Esophagus mucosa (tissue), 1 donor: ENCODE results near the gene PCOLCE2. TPM values are rescaled to one million over a fixed set of nuclear protein-coding genes. Genes with fewer than 3 reads are reported as not detected.

Source experiments
- ATAC-seq: fragments of 200-7000 bp; cut with Tn5 transposase; one replicate; pipeline ENCODE4 v1.9.1; 2020
- total RNA-seq: library from RNA; stranded (reverse); gene quantifications from one replicate; pipeline ENCODE4 v1.2.4, GENCODE V29; 2023
- donor health status: DM: yes; HTN: yes; CAD: no.

Gene PCOLCE2
- total RNA-seq, 1 donor from 2014 or later, result 0.36 TPM

- ATAC-seq, result peak; percentile 52
Measured at GRCh38 chr3:142808103-142808917, 80.6 kb downstream of the PCOLCE2 start.

GRCh38 chr3:142802891-142803290 is 86.0 kb downstream of the PCOLCE2 start:
- ATAC-seq, result no peak

GRCh38 chr3:142801746-142802145 is 87.1 kb downstream of the PCOLCE2 start:
- no peak for ATAC-seq

DNA sequence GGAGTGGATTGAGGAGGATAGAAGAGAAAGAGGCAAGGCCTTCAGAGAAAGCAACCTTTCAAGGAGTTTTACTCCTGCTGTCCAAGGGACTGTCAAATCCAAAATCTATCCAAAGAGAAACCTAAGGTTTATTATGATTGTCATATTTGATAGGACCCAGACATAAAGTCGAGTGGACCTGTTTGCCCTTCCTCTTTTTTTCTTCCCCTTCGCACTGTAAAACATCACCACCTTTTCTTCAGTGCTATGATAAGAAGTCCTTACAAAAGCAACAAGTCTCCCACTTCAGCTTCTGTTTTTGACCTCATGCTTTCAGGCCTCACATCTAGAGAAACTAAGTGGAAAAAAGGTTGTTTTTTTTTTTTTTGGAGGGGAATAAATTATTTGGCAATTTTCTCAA is 92.1 kb downstream of the PCOLCE2 start:
- ATAC-seq, result no peak

DNA sequence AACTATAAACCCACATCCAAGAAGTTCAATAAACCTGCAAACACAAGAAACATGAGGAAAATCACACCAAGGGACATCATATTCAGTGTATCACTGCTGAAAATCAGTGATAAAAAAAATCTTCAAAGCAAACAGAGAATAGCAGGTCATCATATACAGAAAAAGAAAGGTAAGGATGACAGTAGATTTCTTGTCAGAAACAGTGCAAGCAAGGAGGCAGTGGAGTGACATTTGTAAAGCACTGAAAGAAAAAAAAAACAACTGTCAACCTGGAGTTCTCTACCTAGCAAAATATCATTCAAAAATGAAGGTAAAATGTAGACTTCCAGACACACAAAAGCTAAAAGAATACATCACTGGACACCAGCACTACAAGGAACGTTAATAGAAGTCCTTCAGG is 93.6 kb downstream of the PCOLCE2 start:
- ATAC-seq, result no peak

DNA sequence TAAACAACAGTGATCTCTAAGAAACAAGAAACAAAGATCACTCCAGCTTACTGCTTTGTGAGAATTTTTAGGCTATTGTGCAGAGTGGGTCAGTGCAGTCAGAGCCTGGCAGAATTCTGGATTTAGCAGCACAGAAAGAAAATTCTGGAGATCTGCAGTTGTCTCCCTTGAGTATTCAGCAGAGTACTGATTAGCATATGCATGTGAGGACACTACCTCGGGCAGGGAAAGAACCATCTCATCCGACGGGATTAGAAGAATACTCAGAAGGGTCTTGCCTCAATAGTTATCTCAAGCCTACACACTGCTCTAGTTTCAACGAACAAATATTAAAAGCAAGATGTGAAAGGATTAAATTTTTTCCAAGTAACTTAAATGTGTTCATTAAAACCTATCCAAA is 94.4 kb downstream of the PCOLCE2 start:
- no peak for ATAC-seq

- ATAC-seq, result no peak
Measured at GRCh38 chr3:142787719-142788118, 101.2 kb downstream of the PCOLCE2 start.

DNA sequence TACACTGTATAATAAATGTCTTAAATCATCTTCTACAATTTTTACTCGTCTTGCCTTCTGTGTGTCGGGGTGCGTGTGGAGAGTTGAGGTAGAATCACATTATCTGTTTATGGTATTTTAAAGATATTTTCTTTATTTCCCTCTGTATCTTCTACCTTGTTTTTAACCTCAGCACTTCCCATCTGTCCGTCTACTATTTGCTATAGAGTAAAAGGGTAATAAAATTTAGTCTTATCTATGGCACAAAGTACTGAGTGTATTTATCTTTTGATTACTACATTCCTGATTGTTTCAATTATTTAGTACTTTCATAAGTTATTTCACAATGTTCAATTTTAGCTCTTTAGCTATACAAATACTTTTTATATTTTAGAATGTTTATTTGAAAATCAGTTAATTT is 102.9 kb downstream of the PCOLCE2 start:
- ATAC-seq, result no peak

DNA sequence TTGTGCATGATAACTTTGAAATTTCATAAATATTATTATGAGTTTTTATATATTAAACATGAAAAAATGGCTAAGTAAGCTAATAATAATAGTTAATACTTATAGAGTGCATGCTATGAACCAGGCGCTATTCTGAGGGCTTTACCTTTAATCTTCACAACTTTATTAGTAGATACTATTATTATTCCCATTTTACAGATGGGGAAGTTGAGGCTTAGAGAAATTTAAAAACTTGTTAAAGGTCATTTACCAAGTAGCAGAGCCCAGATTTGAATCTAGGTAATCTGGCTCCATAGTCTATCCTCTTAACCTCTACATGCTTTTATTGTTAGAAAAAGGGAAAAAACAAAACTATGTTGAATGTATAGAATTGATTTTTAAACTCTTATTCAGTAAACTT is 104.7 kb downstream of the PCOLCE2 start:
- ATAC-seq, result no peak

- ATAC-seq, result no peak
Measured at GRCh38 chr3:142782616-142783015, 106.3 kb downstream of the PCOLCE2 start.

DNA sequence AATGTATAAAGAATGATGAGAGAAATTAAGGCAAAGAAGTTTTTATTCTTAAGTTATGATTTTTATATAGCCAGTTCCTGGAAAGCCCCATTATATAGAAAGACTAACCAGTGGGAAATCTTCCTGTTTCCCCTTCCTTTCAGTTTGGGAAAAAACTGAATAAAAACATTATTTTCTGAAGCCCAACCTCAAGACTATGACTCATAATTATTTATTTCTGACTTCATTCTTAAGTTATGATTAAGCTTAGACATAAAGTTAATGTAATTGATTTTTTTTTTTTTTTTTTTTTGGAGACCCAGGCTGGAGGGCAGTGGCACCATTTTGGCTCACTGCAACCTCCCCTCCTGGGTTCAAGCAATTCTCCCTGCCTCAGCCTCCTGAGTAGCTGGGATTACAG is 109.3 kb downstream of the PCOLCE2 start:
- no peak for ATAC-seq

- ATAC-seq, result no peak
Measured at GRCh38 chr3:142778541-142778940, 110.3 kb downstream of the PCOLCE2 start.

DNA sequence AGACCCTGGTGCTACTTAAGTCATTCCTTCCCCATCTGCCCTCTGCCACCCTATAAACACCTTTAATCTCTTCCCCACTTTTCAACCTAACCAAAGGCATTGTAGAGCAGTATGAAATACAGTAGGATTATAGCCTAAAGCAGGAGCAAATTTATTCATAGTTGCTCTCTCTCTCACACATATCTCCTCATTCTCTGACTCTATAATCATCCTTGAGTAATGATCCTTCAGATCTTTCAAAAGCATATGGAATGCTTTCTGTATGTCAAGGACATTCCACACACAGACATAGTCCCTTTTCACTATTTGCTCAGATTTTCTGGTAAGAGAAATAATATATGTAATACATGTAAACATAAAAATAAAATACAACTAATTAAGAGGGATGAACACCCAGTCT is 111.0 kb downstream of the PCOLCE2 start:
- ATAC-seq, result no peak

- no peak for ATAC-seq
Measured at GRCh38 chr3:142768338-142768737, 120.5 kb downstream of the PCOLCE2 start.

Other genes with a start within 250 kb of the PCOLCE2 start
- 0.84 TPM for gene TRPC1, start 165.0 kb downstream of the PCOLCE2 start, total RNA-seq
- gene PAQR9, start 74.6 kb upstream of the PCOLCE2 start, total RNA-seq, result not detected
- 49.5 TPM for gene U2SURP, start 112.5 kb upstream of the PCOLCE2 start, total RNA-seq
- gene CHST2, start 230.7 kb upstream of the PCOLCE2 start, total RNA-seq, result 1.5 TPM